HuH-7 (cell line): ENCODE measurements around the gene KLHDC3.
A peak's percentile ranks its signal among the peaks of the same experiment; 100 is the strongest.

Experiments used
- DNase-seq: peaks from one replicate; pipeline ENCODE4 v3.0.0; 2011; ENCODE audit warnings: low spot score

The KLHDC3 gene

GRCh38 chr6:43059168-43060033 lies 45.4 kb downstream of the KLHDC3 start, which contains the start of the genes KLC4 and MRPL2:
TSS of gene KLC4 (plus strand) at chr6:43059631. CDS start at chr6:43061336, 1,705 bp downstream.
TSS of gene MRPL2 (minus strand) at chr6:43059434. CDS start at chr6:43059381, 53 bp downstream.
- DNase-seq = peak; percentile 97

- DNase-seq = peak; percentile 80
Observed at GRCh38 chr6:43060034-43060754, 46.1 kb downstream of the KLHDC3 start.

GRCh38 chr6:43060755-43061633 lies 46.9 kb downstream of the KLHDC3 start:
- DNase-seq = no peak

- DNase-seq = no peak
Observed at GRCh38 chr6:43061861-43062260, 47.8 kb downstream of the KLHDC3 start.

GRCh38 chr6:43062818-43063217 lies 48.8 kb downstream of the KLHDC3 start:
- no peak for DNase-seq

- DNase-seq = peak; percentile 82
Observed at GRCh38 chr6:43070028-43070632, 56.1 kb downstream of the KLHDC3 start.
